ENCODE measurements around the gene LRRC46. TPM values are rescaled to one million over a fixed set of nuclear protein-coding genes. Genes with fewer than 3 reads are reported as not detected.

LRRC46 gene
- total and polyA plus RNA-seq, 10 donors = 0.42 to 1.4 (median 1.1) TPM

DNA sequence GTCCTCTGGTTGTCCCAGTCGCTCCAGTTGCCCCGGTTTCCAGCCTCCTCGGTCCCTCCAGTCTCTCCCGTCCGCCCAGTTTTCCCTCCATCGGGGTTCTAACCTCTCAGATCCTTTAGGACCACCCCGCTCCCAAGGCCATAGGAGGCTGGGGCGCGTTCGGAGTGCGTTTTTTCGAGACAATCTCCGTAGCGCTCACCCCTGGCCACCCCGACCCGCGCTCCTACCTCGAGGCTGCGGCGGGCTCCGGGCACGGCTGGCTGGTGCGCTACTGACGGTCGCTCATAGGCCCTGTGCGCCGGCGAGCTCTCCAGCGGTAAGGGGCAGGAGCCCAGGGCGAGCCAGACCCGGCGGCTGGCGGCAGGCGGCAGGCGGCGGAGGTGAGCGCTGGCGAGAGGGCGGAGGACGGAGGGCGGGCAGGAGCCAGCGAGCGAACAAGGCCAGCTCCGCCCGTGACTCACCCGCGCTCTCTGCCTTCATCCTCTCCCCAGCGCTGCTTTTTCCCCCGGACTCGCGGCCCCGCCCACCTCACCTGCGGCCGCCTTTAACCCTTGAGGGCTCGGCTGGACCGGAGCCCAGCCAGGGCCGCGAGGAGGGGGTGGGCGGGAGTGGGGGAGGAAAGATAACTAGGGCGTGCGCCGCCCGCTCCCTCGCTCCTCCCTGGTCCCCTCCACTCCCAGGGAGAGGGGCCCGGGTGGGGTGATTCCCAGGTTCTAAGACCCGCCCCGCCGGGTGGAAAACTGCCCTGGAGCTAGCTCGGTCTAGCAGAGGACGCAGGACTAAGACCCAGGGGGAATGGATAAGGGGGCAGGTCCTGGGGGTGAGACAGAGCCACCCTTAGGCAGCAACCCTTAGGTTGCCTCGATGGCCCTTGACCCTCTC is 19.5 kb downstream of the LRRC46 start, which contains the start of gene SP6:
TSS of gene SP6 (minus strand) at position 472 of the 882 bp plus-strand sequence. CDS start 2,734 bp downstream, outside the sequence.
- H3K27me3 ChIP-seq (replicated peaks in 1 of 7) = peaks cover 4 to 100% (median 79%) of the 10 kb centered on the region in 7 donors
- peak within 1 kb of the TSS in 6 of 8 donors; percentile 5 to 74 (median 50) for H3K27ac ChIP-seq
- DNase-seq = peak; percentile 85
- peak in 2 of 3 donors; percentile 45 to 72 for TF ChIP-seq POLR2AphosphoS5 (IDR thresholded peaks at IDR 0.05)
- TF ChIP-seq, protein P1, sequence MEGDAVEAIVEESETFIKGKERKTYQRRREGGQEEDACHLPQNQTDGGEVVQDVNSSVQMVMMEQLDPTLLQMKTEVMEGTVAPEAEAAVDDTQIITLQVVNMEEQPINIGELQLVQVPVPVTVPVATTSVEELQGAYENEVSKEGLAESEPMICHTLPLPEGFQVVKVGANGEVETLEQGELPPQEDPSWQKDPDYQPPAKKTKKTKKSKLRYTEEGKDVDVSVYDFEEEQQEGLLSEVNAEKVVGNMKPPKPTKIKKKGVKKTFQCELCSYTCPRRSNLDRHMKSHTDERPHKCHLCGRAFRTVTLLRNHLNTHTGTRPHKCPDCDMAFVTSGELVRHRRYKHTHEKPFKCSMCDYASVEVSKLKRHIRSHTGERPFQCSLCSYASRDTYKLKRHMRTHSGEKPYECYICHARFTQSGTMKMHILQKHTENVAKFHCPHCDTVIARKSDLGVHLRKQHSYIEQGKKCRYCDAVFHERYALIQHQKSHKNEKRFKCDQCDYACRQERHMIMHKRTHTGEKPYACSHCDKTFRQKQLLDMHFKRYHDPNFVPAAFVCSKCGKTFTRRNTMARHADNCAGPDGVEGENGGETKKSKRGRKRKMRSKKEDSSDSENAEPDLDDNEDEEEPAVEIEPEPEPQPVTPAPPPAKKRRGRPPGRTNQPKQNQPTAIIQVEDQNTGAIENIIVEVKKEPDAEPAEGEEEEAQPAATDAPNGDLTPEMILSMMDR (IDR thresholded peaks at IDR 0.05 in 8 of 11, conservative IDR thresholded peaks at IDR 0.05 in 3 of 11) = peak in 2 of 11 experiments; percentile 22 to 30
- no peak for TF ChIP-seq POLR2A (IDR thresholded peaks at IDR 0.05)
- H3K9me3 ChIP-seq = no peaks in the 10 kb centered on the region
- peak within 1 kb of the TSS; percentile 12 to 67 (median 28) for H3K4me3 ChIP-seq
- intact Hi-C loops (cut with DNase I; ENCODE audit: low total_unique reads) = loop anchor here (10.0 kb wide), 1 partner anchor 874 kb away; the partner anchor contains the start of genes HOXB13, PRAC1 and PRAC2
- peaks cover 14 to 54% (median 39%) of the 10 kb centered on the region in 6 donors for H3K4me1 ChIP-seq
- H3K36me3 ChIP-seq = no peaks in the 10 kb centered on the region
- WGBS, 5 donors = 5 to 10% (median 7%) methylated on average over 41 to 71 of the region's 71 CpGs

DNA sequence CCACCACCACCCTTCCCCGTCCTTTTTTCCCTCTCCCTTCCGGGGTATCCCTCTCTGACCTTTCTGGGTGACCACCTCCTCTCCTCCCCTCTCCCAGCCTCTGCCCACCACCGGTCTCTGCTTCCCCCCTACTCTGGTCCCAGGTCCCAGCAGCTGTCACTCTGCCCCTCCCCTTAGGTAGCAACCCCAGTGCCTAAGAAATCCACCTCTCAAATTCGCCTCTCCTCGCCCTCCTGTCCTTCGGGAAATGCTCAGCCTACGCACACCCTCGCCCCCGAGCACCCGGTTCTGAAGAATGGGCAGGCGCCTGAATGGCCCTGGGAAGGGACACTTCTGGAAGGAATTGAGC is 20.3 kb downstream of the LRRC46 start:
- H3K4me1 ChIP-seq = peaks cover 14 to 53% (median 38%) of the 10 kb centered on the region in 6 donors
- no peak for TF ChIP-seq POLR2A (IDR thresholded peaks at IDR 0.05)
- no peak for TF ChIP-seq POLR2AphosphoS5 (IDR thresholded peaks at IDR 0.05)
- TF ChIP-seq, protein P1 (IDR thresholded peaks at IDR 0.05 in 8 of 11, conservative IDR thresholded peaks at IDR 0.05 in 3 of 11) = no peak

DNA sequence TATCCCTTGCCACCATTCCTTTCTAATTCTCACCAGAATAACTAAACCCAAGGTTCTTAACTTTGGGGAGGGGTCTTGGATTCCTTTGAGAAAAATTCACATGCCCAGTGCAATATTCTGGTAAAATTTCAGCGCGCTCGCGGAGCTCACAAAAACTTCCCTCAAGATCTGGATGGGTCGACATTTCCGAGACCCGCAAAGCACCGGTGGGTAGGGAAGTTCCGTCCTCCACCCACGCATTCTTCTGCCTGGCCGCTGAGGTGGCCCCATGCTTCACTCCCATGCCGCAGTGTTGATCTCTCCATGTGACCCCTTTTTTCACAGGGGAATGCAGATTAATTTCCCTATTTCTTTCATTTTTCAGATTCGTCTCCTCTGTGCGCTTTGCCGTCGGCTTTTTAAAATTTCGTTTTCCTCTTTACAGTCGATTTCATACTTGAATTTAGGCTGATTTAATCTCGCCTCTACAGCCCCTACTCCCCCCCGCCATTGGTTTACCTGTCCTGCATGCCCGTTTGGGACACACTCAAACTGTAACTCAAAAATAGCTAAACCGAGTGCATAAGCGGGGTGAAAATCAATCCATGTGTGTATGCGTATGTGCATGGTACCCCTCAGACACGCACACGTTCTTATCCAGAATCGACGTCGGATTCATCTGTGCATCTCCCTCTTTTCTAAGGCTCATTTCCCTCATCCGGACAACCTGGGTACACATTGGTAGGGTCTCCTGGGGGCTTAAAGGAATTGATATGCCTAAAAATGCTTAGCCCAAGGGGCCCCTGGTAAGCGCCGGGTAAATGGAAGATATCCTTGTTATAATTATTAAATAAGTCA is 20.9 kb downstream of the LRRC46 start:
- no peaks in the 10 kb centered on the region for H3K36me3 ChIP-seq
- peaks cover 14 to 47% (median 33%) of the 10 kb centered on the region in 6 donors for H3K4me1 ChIP-seq
- H3K4me3 ChIP-seq = peak overlapping the region in 1 of 8 donors; percentile 67
- H3K27ac ChIP-seq = no peak overlapping the region
- no peak for TF ChIP-seq POLR2A (IDR thresholded peaks at IDR 0.05)
- TF ChIP-seq, protein P1 (IDR thresholded peaks at IDR 0.05 in 8 of 11, conservative IDR thresholded peaks at IDR 0.05 in 3 of 11) = no peak
- no peak for TF ChIP-seq POLR2AphosphoS5 (IDR thresholded peaks at IDR 0.05)
- 30 to 58% (median 33%) methylated on average over 32 of the region's 32 CpGs for WGBS, 5 donors
- DNase-seq = no peak
- no peaks in the 10 kb centered on the region for H3K9me3 ChIP-seq
- intact Hi-C loops (cut with DNase I; ENCODE audit: low total_unique reads) = loop anchor here (10.0 kb wide), 1 partner anchor 872 kb away; the partner anchor contains the start of genes HOXB13, PRAC1 and PRAC2
- H3K27me3 ChIP-seq (replicated peaks in 1 of 7) = peaks cover 4 to 97% (median 67%) of the 10 kb centered on the region in 7 donors

More for the DNA sequence above, 20.3 kb downstream of the LRRC46 start:
- 30 to 44% (median 41%) methylated on average over 11 of the region's 11 CpGs for WGBS, 5 donors
- Histone ChIP-seq H3K27ac (no peak overlapping the region), H3K27me3 (replicated peaks in 1 of 7) (peaks cover 4 to 98% (median 72%) of the 10 kb centered on the region in 7 donors), H3K4me3 (peak overlapping the region in 1 of 8 donors; percentile 67), H3K9me3 (no peaks in the 10 kb centered on the region), H3K36me3 (no peaks in the 10 kb centered on the region)
- intact Hi-C loops (cut with DNase I; ENCODE audit: low total_unique reads) = loop anchor here (10.0 kb wide), 1 partner anchor 873 kb away; the partner anchor contains the start of genes HOXB13, PRAC1 and PRAC2
- DNase-seq = no peak

Measured in spleen (tissue), 11 donors.